ENCODE data around the gene IFFO2.
A peak's percentile ranks its signal among the peaks of the same experiment; 100 is the strongest.
"Not testable (repeated sequence)": the region's sequence is repeated elsewhere in the genome, so short reads cannot be mapped to it uniquely, and the experiment has no call there.

The IFFO2 gene

DNA sequence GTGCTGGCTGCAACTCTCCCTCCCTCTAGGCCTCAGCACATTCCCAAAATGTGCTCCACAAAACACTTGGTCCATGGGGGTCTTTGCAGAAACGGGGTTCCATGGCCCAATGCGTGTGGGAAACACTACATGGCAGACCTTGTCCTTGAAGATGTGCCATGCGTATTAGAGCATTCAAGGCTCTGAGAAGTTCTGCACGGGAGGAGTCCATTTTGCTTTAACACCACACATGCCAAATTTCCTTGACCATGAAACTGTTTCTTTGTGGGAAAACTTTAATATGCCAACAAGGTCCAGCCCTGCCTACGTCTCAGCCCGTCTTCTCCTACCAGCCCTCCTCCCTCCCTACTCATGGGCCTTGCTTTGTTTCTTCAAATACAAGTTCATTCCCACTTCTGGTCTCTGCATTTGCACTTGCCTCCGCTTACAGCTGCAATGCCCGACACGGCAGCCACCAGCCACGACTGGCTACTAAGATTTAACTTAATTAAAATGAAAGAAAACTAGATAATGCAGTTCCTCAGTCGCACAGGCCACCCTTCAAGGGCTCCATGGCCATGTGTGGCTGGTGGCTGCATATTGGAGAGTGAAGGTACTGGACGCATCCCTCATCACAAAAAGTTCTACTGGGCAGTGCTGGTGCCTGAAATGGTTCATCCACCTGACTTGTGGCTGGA is 77.8 kb downstream of the IFFO2 start:
- DNase-seq (ENCODE audit: low read depth in 4 of 4, low spot score in 1 of 4), result no peak

DNA sequence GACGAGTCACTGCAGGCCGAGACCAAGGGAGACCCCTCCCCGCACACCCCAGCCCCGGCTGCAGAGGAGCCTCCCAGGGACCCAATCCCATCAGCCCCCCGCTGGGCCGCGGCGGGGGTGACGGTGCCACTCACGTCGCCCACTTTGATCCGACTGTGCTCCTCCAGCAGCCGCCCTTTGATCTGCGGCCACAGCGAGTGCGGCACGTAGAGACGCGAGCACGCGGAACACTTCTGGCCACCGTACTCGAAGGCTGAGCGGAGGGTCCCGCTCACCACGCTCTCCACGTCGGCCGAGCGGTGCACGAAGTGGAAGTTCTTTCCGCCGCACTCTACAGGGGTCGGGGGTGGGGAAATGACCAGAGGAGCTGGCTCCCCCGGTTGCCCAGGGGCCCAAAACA is 79.2 kb downstream of the IFFO2 start:
- no peak for DNase-seq (ENCODE audit: low read depth in 4 of 4, low spot score in 1 of 4)

DNA sequence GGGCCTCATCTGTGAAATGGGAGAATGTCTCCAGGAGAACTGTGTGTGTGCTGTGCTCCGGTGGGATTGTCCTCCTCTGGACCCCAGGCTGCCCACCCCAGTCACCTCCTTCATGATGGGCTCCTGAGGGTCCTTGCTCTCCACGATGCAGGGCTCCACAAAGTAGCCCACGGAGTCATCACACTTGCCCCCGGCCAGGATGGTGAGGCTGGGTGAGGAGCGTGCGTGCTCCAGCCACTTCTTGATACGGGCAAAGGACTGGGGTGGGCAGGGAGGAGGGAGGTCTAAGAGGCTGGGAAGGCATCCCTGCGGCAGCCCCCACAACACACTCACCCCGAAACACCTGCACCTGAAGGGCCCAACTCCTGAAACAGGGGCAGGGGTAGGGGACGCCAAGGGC is 80.3 kb downstream of the IFFO2 start:
- DNase-seq (ENCODE audit: low read depth in 4 of 4, low spot score in 1 of 4), result no peak

DNA sequence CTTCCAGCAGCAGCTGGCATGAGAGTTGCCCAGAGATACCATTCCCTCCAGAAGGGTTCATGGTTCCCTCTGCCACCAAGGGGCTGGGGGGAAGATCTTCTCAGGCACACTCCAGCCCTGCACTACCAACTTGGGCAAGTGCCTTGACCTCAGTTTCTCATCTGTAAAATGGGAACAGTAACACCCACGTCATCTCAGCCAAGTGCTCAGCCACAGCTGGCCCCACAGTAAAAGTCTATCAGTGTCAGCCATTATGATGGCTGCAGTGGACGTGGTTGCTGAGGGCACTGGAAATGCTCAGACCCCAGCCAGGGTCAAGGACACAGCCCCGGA is 80.7 kb downstream of the IFFO2 start:
- no peak for DNase-seq (ENCODE audit: low read depth in 4 of 4, low spot score in 1 of 4)

DNA sequence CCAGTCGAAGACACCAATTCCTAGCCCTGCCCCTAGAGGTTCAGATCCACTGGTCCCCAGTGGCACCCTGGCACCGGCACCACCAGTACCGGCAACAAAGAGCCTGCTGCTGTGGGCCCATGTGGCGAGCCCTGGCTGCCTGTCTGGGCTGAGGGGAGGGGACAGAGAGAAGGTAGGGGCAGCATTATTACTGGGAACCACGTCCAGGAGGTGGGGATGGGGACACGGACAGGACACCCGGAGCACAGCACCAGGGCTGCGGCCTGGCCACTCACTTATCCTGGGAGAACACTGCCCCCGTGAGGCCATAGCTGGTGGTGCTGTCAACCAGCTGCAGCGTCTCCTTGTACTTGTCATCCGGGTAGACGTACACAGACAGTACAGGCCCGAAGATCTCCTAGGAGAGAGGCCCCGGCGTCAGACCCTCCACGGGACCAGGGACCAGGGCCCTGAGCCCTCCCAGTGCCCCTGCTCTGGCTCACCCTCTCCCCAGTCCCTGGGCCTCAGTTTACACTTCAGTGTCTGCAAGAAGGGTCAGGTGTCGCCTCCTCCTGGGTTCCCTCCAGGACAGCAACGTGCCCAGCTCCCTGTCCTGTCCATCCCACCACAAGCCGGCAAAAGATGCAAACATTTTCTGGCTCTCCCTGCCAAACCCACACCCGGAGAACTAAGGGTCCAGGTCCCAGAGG is 81.2 kb downstream of the IFFO2 start:
- peak; percentile 34 to 72 (median 52) for DNase-seq (ENCODE audit: low read depth in 4 of 4, low spot score in 1 of 4)

DNA sequence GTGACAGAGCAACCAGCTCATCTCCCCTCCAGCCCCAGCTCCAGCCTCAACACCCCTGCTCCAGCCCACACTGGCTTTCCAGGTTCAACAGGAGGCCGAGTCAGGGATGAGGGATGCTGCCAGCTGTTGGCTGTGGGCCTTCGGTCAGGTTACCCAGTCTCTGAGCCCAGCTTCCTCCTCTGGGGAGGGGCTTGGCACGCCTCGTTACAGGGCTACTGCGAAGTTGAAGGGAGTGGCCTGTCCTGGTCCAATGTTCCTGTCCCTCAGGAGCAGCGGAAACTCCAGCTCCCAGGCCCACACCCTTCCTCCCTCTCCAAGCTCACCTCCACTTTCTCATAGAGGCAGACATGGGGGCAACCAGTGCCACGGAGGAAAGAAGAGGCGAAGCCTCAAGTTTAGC is 81.9 kb downstream of the IFFO2 start:
- no peak for DNase-seq (ENCODE audit: low read depth in 4 of 4, low spot score in 1 of 4)

DNA sequence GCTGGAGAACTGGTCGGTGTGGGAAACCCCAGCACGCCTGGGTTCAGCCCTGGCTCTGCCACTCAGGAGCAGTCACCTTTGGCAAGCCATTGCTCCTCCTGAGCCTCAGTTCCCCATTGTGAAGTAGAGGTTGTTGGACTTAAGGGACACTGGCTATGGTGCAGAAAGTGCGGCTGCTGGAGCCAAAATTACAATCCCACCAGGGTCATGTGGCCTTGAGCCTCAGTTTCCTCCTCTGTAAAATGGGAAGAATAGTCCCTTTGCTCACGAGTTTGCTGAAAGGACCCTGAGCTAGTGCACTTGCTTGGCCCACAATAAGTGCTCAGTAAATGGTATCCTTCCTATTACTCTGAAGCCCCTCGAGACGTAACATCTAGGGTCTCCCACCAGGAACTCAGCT is 82.4 kb downstream of the IFFO2 start:
- DNase-seq (ENCODE audit: low read depth in 4 of 4, low spot score in 1 of 4), result no peak

DNA sequence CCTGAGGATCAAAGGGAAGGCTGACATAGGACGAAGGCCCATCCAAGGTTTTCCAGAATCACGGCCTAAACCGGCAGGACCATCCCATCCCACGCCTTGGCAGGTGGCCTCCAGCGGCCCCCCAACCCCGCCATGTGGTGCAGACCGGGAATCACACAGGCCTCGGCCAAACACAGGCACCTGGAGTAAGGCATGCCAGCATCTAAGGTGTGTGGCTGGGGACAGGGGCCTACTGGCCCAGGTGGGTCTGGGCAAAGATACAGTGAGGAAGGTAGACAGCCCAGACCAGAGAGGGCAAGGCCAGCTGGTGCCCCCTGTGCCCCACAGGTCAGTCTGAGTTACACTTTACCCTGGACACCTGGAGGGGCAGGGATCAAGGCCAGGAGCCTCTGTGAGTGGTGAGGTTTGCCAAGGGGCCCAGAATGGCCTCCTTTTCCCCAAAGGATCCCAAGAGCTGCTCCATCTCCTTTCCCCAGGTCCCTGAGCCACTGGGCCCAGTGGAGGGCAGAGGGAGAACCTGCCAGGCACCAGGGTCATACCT is 84.3 kb downstream of the IFFO2 start:
- no peak for DNase-seq (ENCODE audit: low read depth in 4 of 4, low spot score in 1 of 4)

DNA sequence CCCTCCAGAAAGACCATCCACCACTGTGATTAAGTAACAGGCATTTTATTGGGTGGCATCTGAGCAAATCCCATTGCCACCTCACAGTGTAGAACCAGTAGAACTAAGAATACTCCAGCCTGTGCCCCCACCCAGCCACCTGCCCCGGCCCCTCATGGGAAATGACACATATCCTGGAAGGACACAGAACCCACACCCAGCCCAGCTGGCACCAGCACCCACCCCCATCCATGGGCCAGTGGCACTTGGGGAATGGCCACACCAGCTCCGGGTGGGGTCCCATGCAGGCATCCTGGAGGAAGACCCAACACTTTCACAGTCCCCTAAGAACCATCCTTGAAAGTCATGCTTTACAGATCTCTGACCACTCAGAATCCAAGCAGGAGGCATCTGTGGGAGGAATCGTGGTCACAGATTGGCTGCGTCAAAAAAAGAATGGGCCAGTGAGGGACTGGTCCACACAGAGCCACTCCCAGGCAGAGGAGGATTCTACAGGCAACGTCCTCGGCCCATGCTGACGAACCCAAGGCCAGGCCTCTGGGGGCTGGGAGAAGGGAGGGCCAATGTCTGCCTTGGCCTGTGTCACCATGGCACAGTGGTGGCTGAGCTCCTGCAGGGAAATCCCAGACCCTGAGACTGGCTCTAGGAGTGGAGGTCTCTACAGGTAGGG is 84.9 kb downstream of the IFFO2 start:
- no peak for DNase-seq (ENCODE audit: low read depth in 4 of 4, low spot score in 1 of 4)

DNA sequence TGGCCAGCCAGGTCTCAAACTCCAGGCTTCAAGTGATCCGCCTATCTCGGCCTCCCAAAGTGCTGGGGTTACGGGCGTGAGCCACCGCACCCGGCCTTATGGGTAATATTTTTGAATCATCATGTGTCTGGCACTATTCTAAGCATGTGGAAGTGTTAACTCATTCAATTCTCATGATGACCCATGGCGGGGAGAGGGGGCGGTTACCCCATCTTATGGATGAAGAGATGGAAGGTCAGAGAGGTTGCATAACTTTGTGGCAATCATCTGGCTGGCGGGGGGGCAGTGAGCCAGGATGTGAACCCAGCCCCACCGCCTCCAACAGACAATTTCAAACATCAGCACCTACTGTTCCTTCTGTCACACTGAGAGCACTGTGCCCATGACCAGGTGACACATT is 85.5 kb downstream of the IFFO2 start:
- no peak for DNase-seq (ENCODE audit: low read depth in 4 of 4, low spot score in 1 of 4)

DNA sequence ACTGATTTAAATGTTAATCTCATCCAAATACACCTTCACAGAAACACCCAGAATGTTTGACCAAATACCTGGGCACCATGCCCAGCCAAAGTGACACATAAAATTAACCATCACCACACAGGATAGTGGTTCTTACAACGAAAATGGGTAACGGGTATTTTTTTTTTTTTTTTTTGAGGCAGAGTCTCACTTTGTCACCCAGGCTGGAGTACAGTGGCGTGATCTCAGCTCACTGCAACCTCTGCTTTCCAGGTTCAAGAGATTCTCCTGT is 85.9 kb downstream of the IFFO2 start:
- not testable (repeated sequence) for DNase-seq (ENCODE audit: low read depth in 4 of 4, low spot score in 1 of 4)

DNA sequence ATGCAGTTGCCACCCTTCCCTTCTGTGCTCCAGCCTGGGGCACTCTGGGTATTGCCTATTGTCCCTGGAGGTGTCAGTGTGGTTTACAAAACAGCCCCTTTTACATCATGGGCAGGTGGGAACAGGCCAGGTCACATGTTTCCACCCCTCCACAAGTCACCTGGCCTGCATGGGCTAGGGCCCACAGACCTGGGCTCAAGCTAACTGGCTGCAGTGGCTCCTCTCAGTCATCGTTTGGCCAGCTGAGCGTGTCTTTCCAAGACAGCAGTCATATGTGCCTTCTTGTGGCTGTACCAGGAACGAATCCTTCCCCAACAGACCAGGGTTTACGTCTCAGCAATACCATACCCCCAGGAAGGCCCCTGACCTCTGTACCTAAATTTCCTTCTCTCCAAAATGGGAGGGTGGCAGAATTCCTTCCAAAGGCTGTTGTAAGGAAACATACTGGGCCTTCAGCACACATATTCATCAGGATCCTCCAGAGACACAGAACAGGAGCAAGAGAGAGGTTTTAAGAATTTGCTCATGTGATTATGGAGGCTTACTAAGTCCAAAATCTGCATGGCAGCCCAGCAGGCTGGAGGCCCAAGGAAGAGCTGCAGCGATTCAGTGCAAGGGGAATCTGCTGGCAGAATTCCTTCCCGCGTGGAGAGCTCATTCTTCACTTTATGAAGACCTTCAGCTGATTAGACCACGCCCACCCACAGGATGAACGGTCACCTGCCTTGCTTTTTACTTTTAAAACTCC is 86.5 kb downstream of the IFFO2 start:
- no peak for DNase-seq (ENCODE audit: low read depth in 4 of 4, low spot score in 1 of 4)

DNA sequence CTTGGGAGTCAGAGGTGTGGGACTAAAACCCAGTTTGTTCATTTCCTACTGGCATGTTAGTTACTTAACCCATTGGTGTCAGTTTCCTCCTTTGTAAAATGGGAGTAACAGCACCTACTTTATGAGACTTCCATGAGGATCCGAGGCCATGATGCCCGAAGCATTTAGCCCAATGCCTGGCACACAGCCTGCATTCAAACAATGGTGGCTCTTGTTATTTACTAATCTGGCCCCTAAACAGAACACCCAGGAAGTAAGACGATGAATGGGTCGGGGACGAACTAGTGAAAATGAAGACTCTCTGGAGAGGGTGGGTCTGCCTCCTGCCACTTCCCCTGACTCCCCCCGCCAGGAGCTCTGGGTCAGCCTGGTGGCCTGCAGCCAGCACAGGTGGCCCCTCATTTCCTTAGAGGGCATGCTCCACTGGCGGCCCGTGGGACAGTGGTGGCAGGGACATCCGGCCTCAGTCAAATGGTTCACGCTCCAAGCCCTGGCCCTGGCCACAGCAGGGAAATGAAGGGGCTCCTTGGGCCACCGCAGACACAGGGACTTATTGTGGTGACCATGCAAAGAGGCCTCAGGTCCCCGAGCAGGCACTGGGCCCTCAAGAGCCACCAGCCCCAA is 87.6 kb downstream of the IFFO2 start:
- no peak for DNase-seq (ENCODE audit: low read depth in 4 of 4, low spot score in 1 of 4)

DNA sequence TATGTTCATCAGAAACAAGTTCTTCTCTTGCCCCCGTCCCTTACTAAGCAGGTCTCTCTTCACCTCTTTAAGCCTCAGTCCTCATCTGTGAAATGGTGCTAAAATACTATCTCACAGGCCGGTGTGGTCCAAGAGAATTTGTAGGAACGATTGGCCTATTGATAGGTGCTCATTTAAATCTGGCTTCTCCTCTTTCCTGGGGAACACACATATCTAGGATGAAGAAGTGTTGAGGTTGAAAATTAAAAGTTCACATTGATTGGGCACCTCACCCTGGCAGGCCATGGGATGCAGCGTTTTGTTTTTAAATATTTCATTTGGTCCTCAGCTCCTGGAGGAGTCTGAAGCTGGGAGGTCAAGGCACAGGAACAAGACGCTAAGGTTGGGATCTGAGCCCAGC is 88.1 kb downstream of the IFFO2 start:
- DNase-seq (ENCODE audit: low read depth in 4 of 4, low spot score in 1 of 4), result no peak

DNA sequence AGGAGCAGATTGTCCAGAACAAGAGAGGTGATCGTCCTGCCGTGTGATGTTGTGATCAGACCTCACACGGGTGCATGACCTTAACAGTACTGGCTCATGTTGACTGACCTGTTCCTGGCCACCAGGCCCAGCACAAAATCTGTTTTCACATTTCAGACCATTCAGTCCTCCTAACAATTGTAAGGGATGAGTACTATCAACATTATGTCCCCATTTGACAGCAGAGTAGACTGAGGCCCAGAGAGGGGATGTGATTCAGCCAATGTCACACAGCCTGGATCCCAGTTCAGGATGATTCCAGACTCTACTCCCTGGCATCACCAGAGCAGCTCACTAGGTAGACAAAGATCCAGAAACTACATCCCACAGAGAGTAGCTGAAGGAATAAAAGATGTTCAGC is 89.6 kb downstream of the IFFO2 start:
- DNase-seq (ENCODE audit: low read depth in 4 of 4, low spot score in 1 of 4), result no peak

DNA sequence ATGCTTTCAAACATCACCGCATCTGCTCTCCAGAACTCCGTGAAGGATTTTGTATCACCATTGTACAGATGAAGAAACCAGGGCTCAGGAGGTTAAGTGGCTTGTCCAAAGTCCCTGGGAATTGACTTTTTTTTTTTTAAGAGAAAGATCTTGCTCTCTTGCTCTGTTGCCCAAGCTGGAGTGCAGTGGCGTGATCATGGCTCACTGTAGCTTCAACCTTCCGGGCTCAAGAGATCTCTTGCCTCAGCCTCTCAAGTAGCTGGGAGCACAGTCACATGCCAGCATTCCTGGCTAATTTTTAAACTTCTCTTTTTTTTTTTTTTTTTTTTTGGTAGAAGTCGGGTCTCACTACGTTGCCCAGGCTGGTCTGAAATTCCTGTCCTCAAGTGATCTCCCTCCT is 90.2 kb downstream of the IFFO2 start:
- no peak for DNase-seq (ENCODE audit: low read depth in 4 of 4, low spot score in 1 of 4)

DNA sequence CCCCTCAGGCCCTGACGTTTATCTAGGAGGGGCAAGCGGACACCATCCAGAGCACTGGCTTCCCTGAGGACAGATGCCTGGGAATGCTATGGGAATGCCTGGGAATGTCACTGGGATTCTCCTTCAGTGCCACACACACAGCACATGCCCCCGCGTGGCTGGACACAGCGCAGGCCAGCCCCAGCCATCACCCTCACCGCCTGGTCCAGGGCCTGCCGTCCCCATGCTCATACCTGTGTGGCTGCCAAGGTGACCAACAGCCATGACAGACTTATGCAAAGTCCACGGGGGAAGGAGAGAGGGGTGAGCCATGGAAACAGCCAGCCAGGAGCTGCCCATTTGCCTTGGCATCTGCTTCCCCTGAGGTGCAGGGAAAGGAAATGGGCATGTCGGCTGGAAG is 91.3 kb downstream of the IFFO2 start:
- DNase-seq (ENCODE audit: low read depth in 4 of 4, low spot score in 1 of 4), result no peak

DNA sequence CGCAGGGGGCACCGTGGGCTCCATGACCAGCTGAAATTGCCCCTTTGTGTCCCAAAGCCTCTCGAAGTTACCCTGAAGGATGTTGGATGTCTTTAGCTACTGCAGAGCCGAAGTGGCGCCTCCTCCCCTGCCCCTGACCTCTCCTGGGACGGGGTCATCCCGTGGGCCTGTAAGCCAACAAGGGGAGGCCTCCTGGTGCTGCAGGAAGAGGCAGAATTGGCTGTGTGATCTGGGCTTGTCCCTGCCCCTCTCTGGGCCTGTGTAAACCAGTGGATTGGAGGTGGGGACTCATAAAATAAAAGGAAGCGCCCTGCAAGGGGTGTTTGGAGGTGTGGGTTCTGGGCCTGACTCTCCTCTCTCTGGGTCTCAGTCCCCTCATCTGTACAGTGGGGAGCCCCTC is 94.9 kb downstream of the IFFO2 start:
- DNase-seq (ENCODE audit: low read depth in 4 of 4, low spot score in 1 of 4), result no peak

DNA sequence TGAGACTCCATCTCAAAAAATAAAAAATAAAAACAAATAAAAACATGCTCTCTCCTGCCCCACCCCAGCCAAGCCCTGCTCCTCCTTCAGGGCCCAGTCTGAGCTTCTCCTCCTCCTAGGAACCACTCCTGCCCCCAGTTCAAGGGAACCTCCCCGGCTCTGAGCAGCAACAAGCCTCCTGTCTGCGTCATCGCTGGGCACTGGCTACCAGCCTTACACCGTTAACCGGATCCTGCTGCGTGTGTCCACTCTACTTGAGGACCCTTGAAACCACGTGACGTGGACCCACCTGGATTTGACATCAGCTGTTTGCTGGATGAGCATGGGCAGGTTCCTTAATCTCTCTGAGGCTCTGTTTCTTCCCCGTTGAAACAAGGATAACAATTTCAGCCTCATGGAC is 95.4 kb downstream of the IFFO2 start:
- DNase-seq (ENCODE audit: low read depth in 4 of 4, low spot score in 1 of 4), result no peak

DNA sequence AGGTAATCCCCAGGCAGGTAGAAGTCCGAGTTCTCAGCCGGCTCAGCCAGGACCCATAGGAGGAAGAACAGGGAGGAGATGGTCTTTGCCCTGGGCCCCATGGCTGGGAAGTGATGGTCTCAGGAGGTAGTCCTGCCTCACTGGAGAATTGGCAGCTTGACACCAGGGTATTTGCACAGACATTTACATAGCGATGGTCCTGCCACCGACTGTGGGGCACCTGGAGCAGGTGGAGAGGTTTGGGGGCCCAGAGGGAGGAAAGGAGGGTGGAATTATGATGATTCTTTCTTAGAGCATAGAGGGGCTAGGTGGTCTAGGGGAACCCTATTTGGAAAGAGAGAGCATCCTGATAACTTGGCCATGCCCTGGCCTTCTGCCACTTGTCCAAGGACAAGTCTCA is 96.9 kb downstream of the IFFO2 start, which contains the start of gene TAS1R2:
Gene TAS1R2 (minus strand): TSS at position 101 of the 400 bp plus-strand sequence. CDS start 0 bp downstream, at position 101.
- no peak for DNase-seq (ENCODE audit: low read depth in 4 of 4, low spot score in 1 of 4)

DNA sequence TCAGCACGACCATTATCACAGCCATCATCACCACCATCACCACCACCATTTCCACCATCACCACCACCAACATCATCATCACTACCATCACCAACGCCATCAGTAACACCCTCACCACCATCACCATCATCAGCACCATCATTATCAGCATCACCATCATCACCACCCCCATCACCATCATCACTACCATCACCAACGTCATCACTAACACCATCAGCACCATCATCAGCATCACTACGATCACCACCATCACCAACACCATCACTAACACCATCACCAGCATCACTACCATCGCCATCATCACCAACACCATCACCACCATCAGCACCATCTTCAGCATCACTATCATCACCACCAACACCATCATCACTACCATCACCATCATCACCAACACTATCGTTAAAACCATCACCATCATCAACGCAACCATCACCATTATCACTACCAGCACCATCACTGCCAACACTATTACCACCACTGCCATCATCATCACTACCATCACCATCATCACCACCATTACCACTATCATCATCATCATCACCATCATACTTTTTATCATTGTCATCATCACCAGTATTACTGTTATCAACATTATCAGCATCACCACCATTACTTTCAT is 98.3 kb downstream of the IFFO2 start:
- DNase-seq (ENCODE audit: low read depth in 4 of 4, low spot score in 1 of 4), result no peak
